Bone marrow (tissue), 2 donors: Measurements from ENCODE around the gene SPO11.

Source experiments
- DNase-seq, 2 donors: peaks; one replicate each; lab custom pipeline; 2025; lab: John Stamatoyannopoulos, UW

The SPO11 gene

DNA sequence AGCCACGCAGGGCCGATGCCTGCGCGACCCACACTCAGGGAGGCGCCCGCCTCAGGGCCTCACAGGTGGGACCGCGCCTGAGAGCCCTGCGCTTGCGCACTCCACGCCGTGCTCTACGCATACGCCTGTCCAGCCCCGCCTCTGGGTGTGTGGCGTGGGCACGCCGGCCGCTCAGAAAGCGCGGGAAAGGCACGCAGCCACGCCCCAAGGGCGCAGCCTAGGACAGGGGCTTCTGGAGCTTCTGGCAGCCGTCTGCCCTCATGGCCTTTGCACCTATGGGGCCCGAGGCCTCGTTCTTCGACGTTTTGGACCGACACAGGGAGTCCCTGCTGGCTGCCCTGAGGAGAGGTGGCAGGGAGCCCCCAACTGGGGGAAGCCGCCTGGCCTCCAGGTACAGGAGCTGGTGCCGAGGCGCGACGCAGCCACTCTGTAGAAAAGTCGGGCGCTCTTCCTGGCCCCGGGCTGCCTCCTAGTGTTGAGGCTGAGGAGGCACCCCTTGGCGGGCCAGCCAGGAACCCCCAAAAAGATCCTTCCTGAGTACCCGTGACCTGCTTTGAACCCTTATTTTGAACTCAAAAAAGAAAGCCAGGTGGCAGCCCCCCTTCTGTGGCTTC is at the start of gene SPO11:
Gene SPO11, plus strand, starts transcription at position 196 of the 614 bp plus-strand sequence. Its CDS starts 65 bp downstream, at position 261.
- DNase-seq: no peak

GRCh38 chr20:57280221-57280620 is 49.4 kb upstream of the SPO11 start:
- no peak for DNase-seq

- DNase-seq: no peak
These were observed 47.7 kb upstream of the SPO11 start for GRCh38 chr20:57281900-57282299.

- no peak for DNase-seq
These were observed 46.8 kb upstream of the SPO11 start for GRCh38 chr20:57282670-57283361.

DNA sequence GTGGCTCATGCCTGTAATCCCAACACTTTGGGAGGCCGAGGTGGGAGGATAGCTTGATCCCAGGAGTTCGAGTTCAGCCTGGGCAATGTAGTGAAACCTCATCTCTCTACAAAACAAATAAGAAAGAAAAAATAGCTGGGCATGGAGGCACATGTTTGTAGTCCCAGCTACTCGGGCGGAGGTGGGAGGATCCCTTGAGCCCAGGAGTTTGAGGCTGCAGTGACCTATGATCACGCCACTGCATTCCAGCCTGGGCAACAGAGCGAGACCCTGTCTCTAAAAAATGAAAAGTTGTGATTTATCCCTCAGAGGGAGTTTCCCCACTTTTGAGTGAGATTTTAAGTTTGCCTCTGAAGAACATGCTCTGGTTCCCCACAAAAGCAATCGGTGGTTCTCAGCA is 45.7 kb upstream of the SPO11 start:
- no peak for DNase-seq

- DNase-seq: no peak
These were observed 42.4 kb upstream of the SPO11 start for GRCh38 chr20:57287007-57287880.

DNA sequence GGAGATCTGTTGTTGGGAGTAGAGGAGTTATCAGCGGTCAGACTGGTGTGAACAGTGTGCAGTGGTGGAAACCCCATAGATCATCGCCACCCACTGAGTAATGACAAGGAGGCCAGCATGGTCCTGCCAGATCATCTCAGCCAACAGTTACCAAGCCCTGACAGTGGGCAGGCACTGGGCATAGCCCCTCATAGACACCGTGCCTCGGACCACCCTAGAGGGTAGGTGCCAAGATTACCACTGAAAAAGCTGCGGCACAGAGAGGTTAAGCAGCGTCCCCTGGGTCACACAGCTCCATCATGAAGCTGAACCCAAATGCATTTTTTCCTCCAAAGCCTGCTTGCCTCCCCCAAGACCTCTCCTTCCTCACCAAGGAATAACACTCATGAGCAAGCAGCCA is 41.7 kb upstream of the SPO11 start:
- DNase-seq: no peak

DNA sequence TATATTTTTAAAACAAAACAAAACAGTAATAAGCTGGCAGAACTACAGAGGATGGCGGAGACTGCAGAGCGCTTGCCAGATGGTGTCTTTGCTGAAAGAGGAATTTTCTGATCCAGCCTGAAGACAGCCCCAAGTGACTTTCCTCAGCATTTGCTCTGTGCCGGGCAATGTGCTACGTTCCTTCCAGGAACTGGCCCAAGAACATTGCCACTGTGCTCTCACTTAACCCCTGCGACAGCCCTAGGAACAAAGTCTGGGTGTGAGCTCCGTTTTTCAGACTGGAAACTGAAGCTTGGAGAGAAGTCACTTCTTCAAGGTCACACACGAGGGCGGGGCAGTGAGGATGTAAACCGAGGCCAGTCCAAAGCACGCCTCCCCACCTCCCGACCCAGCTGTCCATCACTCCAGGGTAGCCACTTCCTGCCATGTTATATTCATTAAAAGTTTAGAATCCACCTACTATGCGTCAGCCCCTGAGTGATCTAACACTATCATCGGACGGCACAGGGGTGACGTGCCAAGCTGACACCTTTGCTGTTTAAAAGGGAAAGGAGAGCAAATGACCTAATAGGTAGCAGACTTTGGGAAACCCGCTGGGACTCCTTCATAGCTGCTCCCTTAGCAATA is 40.8 kb upstream of the SPO11 start:
- no peak for DNase-seq

DNA sequence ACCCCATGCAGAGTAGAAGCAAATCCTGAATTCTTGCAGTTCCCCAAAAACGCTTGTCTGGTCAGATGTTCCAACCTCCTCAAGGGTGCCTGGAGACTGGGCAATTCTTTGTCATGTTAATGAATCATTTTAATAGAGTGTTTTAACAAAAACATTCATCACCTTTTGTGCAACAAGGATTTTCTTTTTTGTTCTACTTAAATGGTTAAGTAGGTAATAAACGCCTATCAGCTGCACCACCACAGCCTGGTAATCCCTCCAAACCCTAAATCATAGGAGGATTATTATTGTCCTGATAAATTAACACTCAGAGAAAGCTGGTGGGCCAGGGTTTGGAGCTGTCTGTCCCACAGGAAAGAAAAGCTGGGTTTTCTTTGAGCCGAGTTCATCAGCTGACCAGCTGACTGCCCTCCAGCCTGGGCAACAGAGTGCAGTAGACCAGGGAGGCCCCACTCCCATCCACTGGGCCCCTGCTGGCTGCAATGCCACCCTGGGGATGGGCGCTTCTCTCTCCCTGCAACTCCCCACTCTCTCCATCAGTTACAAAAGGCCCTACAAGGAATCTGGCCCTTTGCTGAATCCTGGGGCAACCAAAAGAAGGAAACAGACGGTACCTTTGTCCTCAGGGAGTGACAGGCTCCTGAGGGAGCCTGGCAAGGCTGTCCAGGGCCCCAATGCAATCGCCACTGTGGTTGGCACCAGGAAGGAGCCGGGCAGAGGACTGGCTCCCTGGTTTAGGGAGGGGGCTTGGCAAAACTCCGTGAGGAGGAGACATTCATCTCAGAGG is 40.0 kb upstream of the SPO11 start:
- DNase-seq: no peak

DNA sequence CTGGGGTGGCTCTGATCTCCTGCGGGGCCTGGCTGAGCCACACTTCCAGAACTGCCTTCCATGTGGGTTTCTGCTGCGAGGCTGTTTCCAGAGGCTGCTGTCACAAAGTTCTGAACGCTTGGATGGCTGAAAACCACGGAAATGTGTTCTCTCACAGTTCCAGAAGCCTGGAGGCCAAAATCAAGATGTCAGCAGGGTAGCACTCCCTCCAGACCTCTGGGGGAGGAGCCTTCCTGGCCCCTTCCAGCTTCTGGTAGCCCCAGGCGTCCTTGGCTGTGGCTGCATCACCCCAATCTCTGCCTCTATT is 39.5 kb upstream of the SPO11 start:
- no peak for DNase-seq

GRCh38 chr20:57291003-57291402 is 38.6 kb upstream of the SPO11 start:
- no peak for DNase-seq

DNA sequence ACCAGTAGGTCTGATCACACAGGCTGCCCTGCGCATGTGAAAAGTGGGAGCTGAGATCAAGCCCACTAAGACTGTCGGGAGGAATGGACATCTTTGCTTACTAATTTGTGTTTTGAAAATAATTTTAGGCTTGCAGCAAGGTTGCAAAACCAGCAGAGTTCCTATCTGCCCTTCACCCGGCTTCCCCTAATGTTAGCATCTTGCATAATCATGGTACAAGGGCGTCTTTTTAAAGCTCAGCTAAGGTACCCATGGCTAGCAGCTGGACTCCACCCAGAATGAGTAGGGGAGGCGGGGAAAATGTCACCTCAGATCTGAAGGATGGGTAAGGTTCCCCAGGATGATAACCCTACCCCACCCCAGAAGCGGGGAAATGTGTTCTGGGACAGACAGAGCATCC is 37.9 kb upstream of the SPO11 start:
- no peak for DNase-seq

DNA sequence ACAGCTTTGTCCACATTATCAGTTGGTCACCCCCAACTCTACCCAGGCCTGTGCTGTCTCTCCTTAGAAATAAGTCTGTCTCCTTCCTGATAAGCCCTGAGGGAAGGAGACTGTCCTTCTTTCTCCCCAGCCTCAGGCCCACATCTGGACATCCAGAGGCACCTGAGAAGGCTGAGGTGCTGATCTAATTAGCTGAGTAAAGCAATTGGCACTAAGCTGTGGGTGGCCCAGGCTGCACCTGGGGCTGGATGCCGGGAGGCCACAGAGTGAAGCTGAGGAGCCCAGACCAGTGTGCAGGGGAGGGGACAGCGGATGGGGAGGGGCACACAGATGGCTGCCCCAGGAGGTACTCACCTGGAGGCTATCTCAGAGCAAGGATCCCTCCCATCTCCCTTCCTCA is 37.0 kb upstream of the SPO11 start:
- no peak for DNase-seq

DNA sequence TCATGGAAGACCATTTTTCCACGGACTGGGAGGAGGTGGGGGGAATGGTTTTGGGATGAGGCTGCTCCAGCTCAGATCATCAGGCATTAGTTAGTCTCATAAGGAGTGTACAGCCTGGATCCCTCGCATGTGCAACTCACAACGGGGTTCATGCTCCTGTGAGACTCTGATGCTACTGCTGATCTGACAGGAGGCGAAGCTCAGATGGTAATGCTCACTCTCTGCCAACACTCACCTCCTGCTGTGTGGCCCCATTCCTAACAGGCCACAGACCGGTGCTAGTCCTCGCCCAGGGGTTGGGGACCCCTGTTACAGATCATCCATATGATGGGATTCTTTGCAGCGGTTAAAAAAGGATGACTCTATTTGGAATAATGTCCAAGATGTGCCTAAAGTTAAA is 35.6 kb upstream of the SPO11 start:
- no peak for DNase-seq

DNA sequence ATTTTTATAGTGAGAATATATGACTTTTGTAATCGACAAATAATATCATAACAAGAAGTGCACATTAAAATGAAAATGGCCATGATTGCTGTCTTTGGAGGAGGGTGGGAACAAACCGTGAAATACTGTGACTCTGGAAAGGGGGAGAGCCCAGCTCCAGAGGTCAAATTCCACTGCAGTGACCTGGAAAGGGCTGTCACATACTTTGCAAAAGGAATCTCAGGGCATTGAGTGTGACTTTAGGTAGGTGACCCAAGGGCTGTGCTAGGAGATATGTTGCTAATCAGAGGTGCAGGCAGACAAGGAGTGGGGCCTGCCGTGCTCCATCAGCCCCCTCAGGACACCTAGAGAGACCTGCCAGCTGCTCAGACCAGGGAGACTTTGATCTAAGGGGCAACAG is 35.1 kb upstream of the SPO11 start:
- DNase-seq: no peak

- DNase-seq: no peak
These were observed 31.1 kb upstream of the SPO11 start for GRCh38 chr20:57298457-57298856.

DNA sequence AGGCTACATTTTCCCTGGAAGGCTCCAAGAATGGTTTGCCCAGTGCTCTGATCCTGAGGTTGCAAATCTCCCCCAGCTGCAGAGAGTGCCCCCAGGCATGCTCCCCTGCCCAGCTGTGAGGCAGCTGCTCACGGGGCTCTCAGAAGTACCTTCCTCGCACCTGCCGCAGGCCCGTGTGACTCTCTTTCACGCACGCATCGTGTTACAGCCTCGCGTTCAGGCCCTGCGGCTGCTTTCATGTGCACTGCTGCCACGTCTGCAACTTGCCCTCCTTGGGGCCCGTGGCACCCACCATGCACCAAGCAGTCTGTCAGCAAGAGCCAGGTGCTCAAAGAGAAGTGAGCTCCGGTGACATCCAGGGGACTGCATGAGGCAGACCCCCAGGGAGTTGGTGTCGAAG is 28.6 kb upstream of the SPO11 start:
- no peak for DNase-seq

- no peak for DNase-seq
These were observed 22.9 kb upstream of the SPO11 start for GRCh38 chr20:57306747-57307146.

- DNase-seq: no peak
These were observed 20.9 kb upstream of the SPO11 start for GRCh38 chr20:57308451-57309271.

GRCh38 chr20:57309544-57310115 is 20.0 kb upstream of the SPO11 start:
- DNase-seq: no peak
